ENCODE measurements around the gene ST8SIA3.

ST8SIA3 gene

GRCh38 chr18:57352271-57352701, at the start of gene ST8SIA3:
TSS of gene ST8SIA3 (plus strand) at chr18:57352557. CDS start at chr18:57352847, 290 bp downstream.
- DNase-seq, result no peak

GRCh38 chr18:57311472-57311871, 40.9 kb upstream of the ST8SIA3 start:
- no peak for DNase-seq

GRCh38 chr18:57312346-57313144, 39.8 kb upstream of the ST8SIA3 start:
- DNase-seq, result no peak

GRCh38 chr18:57320603-57321002, 31.8 kb upstream of the ST8SIA3 start:
- no peak for DNase-seq

- DNase-seq, result no peak
Measured at GRCh38 chr18:57325491-57326166, 26.7 kb upstream of the ST8SIA3 start.

- no peak for DNase-seq
Measured at GRCh38 chr18:57326718-57327323, 25.5 kb upstream of the ST8SIA3 start.

- DNase-seq, result no peak
Measured at GRCh38 chr18:57328665-57329064, 23.7 kb upstream of the ST8SIA3 start.

GRCh38 chr18:57329856-57330255, 22.5 kb upstream of the ST8SIA3 start:
- no peak for DNase-seq

- no peak for DNase-seq
Measured at GRCh38 chr18:57331718-57332117, 20.6 kb upstream of the ST8SIA3 start.

GRCh38 chr18:57333940-57334339, 18.4 kb upstream of the ST8SIA3 start:
- no peak for DNase-seq

- DNase-seq, result no peak
Measured at GRCh38 chr18:57334383-57334782, 18.0 kb upstream of the ST8SIA3 start.

- no peak for DNase-seq
Measured at GRCh38 chr18:57336343-57336742, 16.0 kb upstream of the ST8SIA3 start.

GRCh38 chr18:57337890-57338289, 14.5 kb upstream of the ST8SIA3 start:
- DNase-seq, result no peak

GRCh38 chr18:57343833-57344232, 8.5 kb upstream of the ST8SIA3 start:
- no peak for DNase-seq

- no peak for DNase-seq
Measured at GRCh38 chr18:57346876-57347275, 5.5 kb upstream of the ST8SIA3 start.

- no peak for DNase-seq
Measured at GRCh38 chr18:57347784-57348183, 4.6 kb upstream of the ST8SIA3 start.

- DNase-seq, result no peak
Measured at GRCh38 chr18:57352761-57353136, 392 bp downstream of the ST8SIA3 start.

- no peak for DNase-seq
Measured at GRCh38 chr18:57353137-57353939, 981 bp downstream of the ST8SIA3 start.

- DNase-seq, result peak; percentile 10
Measured at GRCh38 chr18:57353940-57354461, 1.6 kb downstream of the ST8SIA3 start.

- no peak for DNase-seq
Measured at GRCh38 chr18:57359433-57359832, 7.1 kb downstream of the ST8SIA3 start.

GRCh38 chr18:57362714-57363113, 10.4 kb downstream of the ST8SIA3 start:
- DNase-seq, result no peak

GRCh38 chr18:57364460-57364859, 12.1 kb downstream of the ST8SIA3 start:
- DNase-seq, result no peak

Measured in stimulated activated CD4-positive, alpha-beta T cell treated with anti-CD3 and anti-CD28 coated beads, Interleukin-1b, Interleukin-23, amount 100 ng/mL, for 48 hours (primary cell).